Liver (tissue), 9 donors: ENCODE data around the gene LRRC46. TPM values are rescaled to one million over a fixed set of nuclear protein-coding genes. Genes with fewer than 3 reads are reported as not detected.
A peak's percentile ranks its signal among the peaks of the same experiment; 100 is the strongest.

ENCODE experiments used
- DNase-seq: peaks from one replicate; pipeline ENCODE4 v3.0.0-alpha.2; 2017; ENCODE audit warnings: low spot score
- H3K27ac ChIP-seq, 2 donors: one replicate each; pipeline ENCODE4 v1.7.0; 2013; ENCODE audit warnings: inconsistent platforms in 2 of 2, low read length in 2 of 2, control low read depth in 1 of 2, low read depth in 1 of 2, mild to moderate bottlenecking in 1 of 2
- H3K27me3 ChIP-seq, 4 donors: one replicate each; pipeline versions ENCODE4 v1.6.1 to v1.7.0; 2013; ENCODE audit warnings: low read length in 3 of 4, inconsistent platforms in 1 of 4, mild to moderate bottlenecking in 1 of 4, moderate library complexity in 1 of 4; ENCODE audit not compliant: control insufficient read depth in 4 of 4, insufficient read depth in 4 of 4
- H3K36me3 ChIP-seq, 4 donors: one replicate each; pipeline versions ENCODE4 v1.6.1 to v1.7.0; 2013; ENCODE audit warnings: low read length in 3 of 4, mild to moderate bottlenecking in 3 of 4, low read depth in 1 of 4, moderate library complexity in 1 of 4; ENCODE audit not compliant: control insufficient read depth in 4 of 4, insufficient read depth in 3 of 4
- H3K4me1 ChIP-seq, 4 donors: one replicate each; pipeline versions ENCODE4 v1.6.1 to v1.7.0; 2013; ENCODE audit warnings: low read length in 3 of 4, mild to moderate bottlenecking in 3 of 4, moderate library complexity in 1 of 4; ENCODE audit not compliant: control insufficient read depth in 4 of 4, insufficient read depth in 4 of 4
- H3K4me3 ChIP-seq, 3 donors: one replicate each; pipeline versions ENCODE4 v1.6.1 to v1.7.0; 2013; ENCODE audit warnings: low read length in 3 of 3, control low read depth in 1 of 3, low read depth in 1 of 3, mild to moderate bottlenecking in 1 of 3
- H3K9ac ChIP-seq, 2 donors: one replicate each; pipeline ENCODE4 v1.7.0; 2013; ENCODE audit warnings: low read length in 2 of 2, mild to moderate bottlenecking in 2 of 2, moderate library complexity in 2 of 2, control low read depth in 1 of 2, low read depth in 1 of 2
- H3K9me3 ChIP-seq, 4 donors: one replicate each; pipeline versions ENCODE4 v1.6.1 to v1.7.0; 2013; ENCODE audit warnings: low read length in 3 of 4; ENCODE audit not compliant: control insufficient read depth in 4 of 4
- CTCF ChIP-seq: fragments of 150-350 bp; IDR thresholded peaks from 2 replicates; pipeline ENCODE4 v1.5.1; 2017; ENCODE audit warnings: improper control_type of control experiment, low read depth, low read length; ENCODE audit not compliant: missing input control
- EGR1 ChIP-seq, 2 donors: IDR thresholded peaks; 2 replicates each; pipeline ENCODE4 v1.6.1; 2016 to 2018; ENCODE audit warnings: antibody characterized with exemption in 2 of 2, low read depth in 2 of 2
- FOXA1 ChIP-seq: IDR thresholded peaks from 2 replicates; pipeline ENCODE4 v1.6.1; 2016; ENCODE audit warnings: antibody characterized with exemption
- FOXA2 ChIP-seq: IDR thresholded peaks from 2 replicates; pipeline ENCODE4 v1.6.1; 2016; ENCODE audit warnings: antibody characterized with exemption
- GABPA ChIP-seq, 2 donors: IDR thresholded peaks in 1 of 2; conservative IDR thresholded peaks in 1 of 2; 2 replicates each; pipeline ENCODE4 v1.6.1; 2016; ENCODE audit warnings: antibody characterized with exemption in 2 of 2, mild to moderate bottlenecking in 1 of 2, moderate library complexity in 1 of 2
- HNF4A ChIP-seq, 2 donors: conservative IDR thresholded peaks; 2 replicates each; pipeline ENCODE4 v1.6.1; 2016; ENCODE audit warnings: antibody characterized with exemption in 2 of 2, mild to moderate bottlenecking in 2 of 2
- JUND ChIP-seq, 2 donors: IDR thresholded peaks; 2 replicates each; pipeline ENCODE4 v1.6.1; 2016; ENCODE audit warnings: antibody characterized with exemption in 2 of 2
- NR2F2 ChIP-seq: IDR thresholded peaks from 2 replicates; pipeline ENCODE4 v1.6.1; 2016; ENCODE audit warnings: antibody characterized with exemption
- RAD21 ChIP-seq, 2 donors: IDR thresholded peaks; 2 replicates each; pipeline ENCODE4 v1.6.1; 2016; ENCODE audit warnings: antibody characterized with exemption in 2 of 2, mild to moderate bottlenecking in 2 of 2
- REST ChIP-seq: IDR thresholded peaks from 2 replicates; pipeline ENCODE4 v1.6.1; 2016; ENCODE audit warnings: antibody characterized with exemption, mild to moderate bottlenecking
- RXRA ChIP-seq, 2 donors: IDR thresholded peaks; 2 replicates each; pipeline ENCODE4 v1.6.1; 2017 to 2018; ENCODE audit warnings: antibody characterized with exemption in 2 of 2, mild to moderate bottlenecking in 1 of 2
- SP1 ChIP-seq: IDR thresholded peaks from 2 replicates; pipeline ENCODE4 v1.6.1; 2018; ENCODE audit warnings: antibody characterized with exemption, mild to moderate bottlenecking
- TAF1 ChIP-seq: conservative IDR thresholded peaks from 2 replicates; pipeline ENCODE4 v1.6.1; 2016; ENCODE audit warnings: antibody characterized with exemption, mild to moderate bottlenecking
- ZBTB33 ChIP-seq: IDR thresholded peaks from 2 replicates; pipeline ENCODE4 v1.6.1; 2016; ENCODE audit warnings: antibody characterized with exemption
- WGBS: extraction: QIAGEN DNeasy Blood & Tissue Kit; methylation state at CpG from one replicate; pipeline ENCODE4 v1.1.7; 2013; 5-methylcytosine and 5-hydroxymethylcytosine counted together
- polyA plus RNA-seq, 2 donors: library from polyadenylated mRNA; stranded (reverse) in 1 of 2; unstranded in 1 of 2; fragments of 200-250 nt in 1 of 2; fragments of >200 nt in 1 of 2; fragmentation: Nextera tagmentation in 1 of 2; extraction: Ambion mirVana in 1 of 2; gene quantifications; one replicate each; pipeline versions ENCODE4 v1.2.1 to v1.2.3, GENCODE V29; 2013 to 2015
- total RNA-seq, 2 donors: library from RNA; depleted of rRNA; stranded (reverse); fragments of >200 nt; gene quantifications; one replicate each; pipeline ENCODE4 v1.2.3, GENCODE V29; 2014
- TF ChIP-seq, protein P1 (sequence below): IDR thresholded peaks from 2 replicates; pipeline ENCODE4 v1.6.1; 2016; ENCODE audit warnings: antibody characterized with exemption
- donor health status: healthy.
- donor health status: healthy.
- donor health status: healthy.
- donor health status: healthy.
- donor health status: healthy.

Gene LRRC46
- total and polyA plus RNA-seq, 4 donors, result under 0.01 to 0.43 (median 0.32) TPM

- WGBS, result 7% methylated on average over 4 of the region's 4 CpGs
- no peak for DNase-seq
- Histone ChIP-seq H3K27me3 (no peaks in the 10 kb centered on the region), H3K4me3 (peak overlapping the region in 2 of 3 donors; percentile 48), H3K4me1 (peaks cover 0 to 19% (median 5%) of the 10 kb centered on the region in 4 donors), H3K36me3 (peaks cover 5 to 25% (median 13%) of the 10 kb centered on the region in 4 donors), H3K27ac (no peak overlapping the region), H3K9ac (no peak overlapping the region), H3K9me3 (no peaks in the 10 kb centered on the region)
- TF ChIP-seq JUND (IDR thresholded peaks at IDR 0.05) (no peak), GABPA (IDR thresholded peaks at IDR 0.05 in 1 of 2, conservative IDR thresholded peaks at IDR 0.05 in 1 of 2) (no peak), RAD21 (IDR thresholded peaks at IDR 0.05) (no peak), SP1 (no peak), ZBTB33 (no peak), FOXA1 (no peak), HNF4A (conservative IDR thresholded peaks at IDR 0.05) (no peak), TAF1 (no peak), FOXA2 (no peak), RXRA (IDR thresholded peaks at IDR 0.05) (no peak), NR2F2 (no peak), CTCF (no peak), REST (no peak), EGR1 (IDR thresholded peaks at IDR 0.05; ENCODE audit: low read depth in 2 of 2) (no peak)
- TF ChIP-seq, protein P1, sequence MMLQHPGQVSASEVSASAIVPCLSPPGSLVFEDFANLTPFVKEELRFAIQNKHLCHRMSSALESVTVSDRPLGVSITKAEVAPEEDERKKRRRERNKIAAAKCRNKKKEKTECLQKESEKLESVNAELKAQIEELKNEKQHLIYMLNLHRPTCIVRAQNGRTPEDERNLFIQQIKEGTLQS, result no peak
These were observed 10.4 kb upstream of the LRRC46 start for GRCh38 chr17:47821031-47821423.
